ENCODE measurements around the gene SGPP1. TPM values are rescaled to one million over a fixed set of nuclear protein-coding genes. Genes with fewer than 3 reads are reported as not detected.
A peak's percentile ranks its signal among the peaks of the same experiment; 100 is the strongest.

SGPP1 gene
- total RNA-seq, 1 donor = 38.0 TPM

DNA sequence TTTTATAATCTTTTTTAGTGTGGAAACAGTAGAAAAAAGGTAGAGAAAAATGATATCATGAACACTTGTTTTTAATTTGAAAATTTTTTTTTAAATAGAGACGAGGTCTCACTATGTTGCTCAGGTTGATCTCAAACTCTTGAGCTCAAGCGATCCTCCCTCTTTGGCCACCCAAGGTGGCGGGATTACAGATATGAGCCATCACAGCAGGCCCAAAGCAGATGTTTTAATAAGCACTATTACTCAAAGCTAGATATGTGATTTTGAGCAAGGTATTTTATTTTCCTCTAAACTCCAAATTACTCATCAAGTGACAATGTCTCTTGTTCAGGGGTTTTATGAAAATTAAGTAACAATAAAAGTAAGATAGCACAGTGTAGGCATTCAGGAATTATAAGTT, 75.5 kb downstream of the SGPP1 start:
- TF ChIP-seq, protein P1, sequence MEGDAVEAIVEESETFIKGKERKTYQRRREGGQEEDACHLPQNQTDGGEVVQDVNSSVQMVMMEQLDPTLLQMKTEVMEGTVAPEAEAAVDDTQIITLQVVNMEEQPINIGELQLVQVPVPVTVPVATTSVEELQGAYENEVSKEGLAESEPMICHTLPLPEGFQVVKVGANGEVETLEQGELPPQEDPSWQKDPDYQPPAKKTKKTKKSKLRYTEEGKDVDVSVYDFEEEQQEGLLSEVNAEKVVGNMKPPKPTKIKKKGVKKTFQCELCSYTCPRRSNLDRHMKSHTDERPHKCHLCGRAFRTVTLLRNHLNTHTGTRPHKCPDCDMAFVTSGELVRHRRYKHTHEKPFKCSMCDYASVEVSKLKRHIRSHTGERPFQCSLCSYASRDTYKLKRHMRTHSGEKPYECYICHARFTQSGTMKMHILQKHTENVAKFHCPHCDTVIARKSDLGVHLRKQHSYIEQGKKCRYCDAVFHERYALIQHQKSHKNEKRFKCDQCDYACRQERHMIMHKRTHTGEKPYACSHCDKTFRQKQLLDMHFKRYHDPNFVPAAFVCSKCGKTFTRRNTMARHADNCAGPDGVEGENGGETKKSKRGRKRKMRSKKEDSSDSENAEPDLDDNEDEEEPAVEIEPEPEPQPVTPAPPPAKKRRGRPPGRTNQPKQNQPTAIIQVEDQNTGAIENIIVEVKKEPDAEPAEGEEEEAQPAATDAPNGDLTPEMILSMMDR (IDR thresholded peaks at IDR 0.05; ENCODE audit: extremely low read depth, low read depth, low read length) = no peak
- Histone ChIP-seq H3K79me2 (ENCODE audit: insufficient read depth, low read length) (no peaks in the 10 kb centered on the region), H3K4me2 (ENCODE audit: insufficient read depth, low read length) (no peak overlapping the region), H3K9me3 (ENCODE audit: low read depth, low read length) (no peaks in the 10 kb centered on the region), H3K4me3 (ENCODE audit: insufficient read depth, low read length) (no peak overlapping the region), H3K4me1 (ENCODE audit: insufficient read depth, low read length) (peaks cover 18% of the 10 kb centered on the region), H2AFZ (ENCODE audit: low read length) (no peak overlapping the region), H4K20me1 (ENCODE audit: insufficient read depth, low read length) (no peaks in the 10 kb centered on the region), H3K27ac (ENCODE audit: low read depth, low read length) (no peak overlapping the region), H3K27me3 (ENCODE audit: insufficient read depth, low read length) (no peaks in the 10 kb centered on the region), H3K36me3 (ENCODE audit: insufficient read depth, low read length) (no peaks in the 10 kb centered on the region)
- no peak for DNase-seq (ENCODE audit: insufficient read length, low spot score, missing footprints)

DNA sequence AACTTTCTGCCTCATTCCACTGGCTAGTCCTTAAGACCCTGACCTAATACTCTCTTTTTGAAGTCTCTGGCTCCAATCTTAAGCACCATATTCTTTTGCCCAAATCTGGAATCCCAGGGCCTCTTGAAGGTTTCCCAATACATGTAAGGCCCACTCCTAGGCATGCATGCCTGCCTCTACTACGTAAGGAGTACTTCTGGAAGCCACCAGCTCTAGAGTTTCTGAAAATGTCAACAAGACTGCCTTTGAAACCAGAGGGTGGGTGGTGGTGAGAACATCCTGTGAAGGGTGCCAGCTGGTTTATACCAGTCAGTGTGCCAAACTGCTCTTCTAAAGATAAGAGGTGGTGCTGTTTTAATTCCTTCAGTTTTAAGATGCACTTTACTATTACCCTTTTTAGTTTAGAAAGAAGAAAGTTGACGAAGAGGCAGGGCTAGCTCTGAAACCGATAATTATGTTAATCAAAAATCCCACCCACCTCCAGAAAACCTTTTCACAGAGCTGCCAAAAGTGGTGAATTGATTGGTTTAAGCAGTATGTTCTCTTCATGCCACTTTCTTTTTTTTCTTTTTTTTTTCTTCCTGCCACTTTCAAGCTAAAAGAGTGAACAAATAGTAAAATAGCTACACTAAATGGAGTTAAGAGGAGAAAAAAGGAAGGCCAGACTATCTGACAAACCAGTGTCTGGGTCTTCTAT, 77.5 kb downstream of the SGPP1 start:
- TF ChIP-seq, protein P1 (IDR thresholded peaks at IDR 0.05; ENCODE audit: extremely low read depth, low read depth, low read length) = no peak
- no peak for DNase-seq (ENCODE audit: insufficient read length, low spot score, missing footprints)
- H3K36me3 ChIP-seq (ENCODE audit: insufficient read depth, low read length) = no peaks in the 10 kb centered on the region
- H3K4me1 ChIP-seq (ENCODE audit: insufficient read depth, low read length) = peaks cover 20% of the 10 kb centered on the region
- no peaks in the 10 kb centered on the region for H3K9me3 ChIP-seq (ENCODE audit: low read depth, low read length)
- H3K27me3 ChIP-seq (ENCODE audit: insufficient read depth, low read length) = no peaks in the 10 kb centered on the region
- no peak overlapping the region for H3K4me3 ChIP-seq (ENCODE audit: insufficient read depth, low read length)
- peak overlapping the region; percentile 7 for H3K27ac ChIP-seq (ENCODE audit: low read depth, low read length)
- H3K79me2 ChIP-seq (ENCODE audit: insufficient read depth, low read length) = no peaks in the 10 kb centered on the region
- H3K4me2 ChIP-seq (ENCODE audit: insufficient read depth, low read length) = no peak overlapping the region
- no peaks in the 10 kb centered on the region for H4K20me1 ChIP-seq (ENCODE audit: insufficient read depth, low read length)
- peak overlapping the region; percentile 57 for H2AFZ ChIP-seq (ENCODE audit: low read length)

DNA sequence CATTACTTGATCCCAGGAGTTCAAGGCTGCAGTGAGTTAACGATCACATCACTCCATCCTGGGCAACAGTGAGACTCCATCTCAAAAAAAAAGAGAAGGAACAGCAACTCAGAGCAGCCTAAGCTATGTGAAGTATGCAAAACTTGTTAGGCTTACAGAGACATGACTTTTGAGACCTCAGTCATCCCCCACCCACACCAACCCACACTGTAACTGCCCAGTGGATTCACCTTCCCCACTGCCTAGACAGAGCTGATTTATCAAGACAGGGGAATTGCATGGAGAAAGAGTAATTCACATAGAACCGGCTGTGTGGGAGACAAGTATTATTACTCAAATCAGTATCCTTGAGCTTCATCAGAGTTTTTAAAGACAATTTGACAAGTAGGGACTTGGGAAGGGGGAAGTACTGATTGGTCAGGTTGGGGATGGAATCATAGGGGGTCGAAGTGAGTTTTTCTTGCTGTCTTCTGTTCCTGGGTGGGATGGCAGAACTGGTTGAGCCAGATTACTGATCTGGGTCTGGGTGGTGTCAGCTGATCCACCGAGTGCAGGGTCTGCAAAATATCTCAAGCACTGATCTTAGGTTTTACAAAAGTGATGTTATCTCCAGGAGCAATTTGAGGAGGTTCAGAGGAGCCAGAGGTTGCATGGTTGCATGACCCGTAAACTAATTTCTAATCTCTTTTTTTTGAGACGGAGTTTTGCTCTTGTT, 80.0 kb downstream of the SGPP1 start:
- Histone ChIP-seq H3K27ac (ENCODE audit: low read depth, low read length) (no peak overlapping the region), H3K36me3 (ENCODE audit: insufficient read depth, low read length) (no peaks in the 10 kb centered on the region), H3K4me2 (ENCODE audit: insufficient read depth, low read length) (peak overlapping the region; percentile 24), H3K27me3 (ENCODE audit: insufficient read depth, low read length) (no peaks in the 10 kb centered on the region), H4K20me1 (ENCODE audit: insufficient read depth, low read length) (no peaks in the 10 kb centered on the region), H3K9me3 (ENCODE audit: low read depth, low read length) (no peaks in the 10 kb centered on the region), H2AFZ (ENCODE audit: low read length) (peak overlapping the region; percentile 69), H3K79me2 (ENCODE audit: insufficient read depth, low read length) (no peaks in the 10 kb centered on the region), H3K4me1 (ENCODE audit: insufficient read depth, low read length) (peaks cover 15% of the 10 kb centered on the region), H3K4me3 (ENCODE audit: insufficient read depth, low read length) (no peak overlapping the region)
- DNase-seq (ENCODE audit: insufficient read length, low spot score, missing footprints) = no peak
- TF ChIP-seq, protein P1 (IDR thresholded peaks at IDR 0.05; ENCODE audit: extremely low read depth, low read depth, low read length) = no peak

DNA sequence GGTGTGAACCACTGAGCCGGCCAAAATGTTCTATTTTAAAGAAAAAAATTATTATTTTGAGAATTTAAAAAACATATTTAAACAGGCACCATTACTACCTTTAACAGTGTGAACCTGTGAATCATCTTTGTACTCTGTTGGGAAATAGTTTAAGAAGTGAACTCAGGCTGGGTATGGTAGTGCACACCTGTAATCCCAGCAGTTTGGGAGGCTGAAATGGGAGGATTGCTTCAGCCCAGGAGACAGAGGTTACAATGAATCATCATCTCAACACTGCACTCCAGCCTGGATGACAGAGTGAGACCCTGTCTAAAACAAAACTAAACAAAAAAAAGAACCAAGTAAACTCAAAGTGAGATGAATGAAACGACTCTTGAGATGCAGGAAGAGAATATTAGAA, 83.1 kb downstream of the SGPP1 start:
- Histone ChIP-seq H3K27me3 (ENCODE audit: insufficient read depth, low read length) (no peaks in the 10 kb centered on the region), H3K9me3 (ENCODE audit: low read depth, low read length) (no peaks in the 10 kb centered on the region), H3K27ac (ENCODE audit: low read depth, low read length) (no peak overlapping the region), H2AFZ (ENCODE audit: low read length) (no peak overlapping the region), H3K79me2 (ENCODE audit: insufficient read depth, low read length) (peaks cover 7% of the 10 kb centered on the region), H3K36me3 (ENCODE audit: insufficient read depth, low read length) (no peaks in the 10 kb centered on the region), H3K4me3 (ENCODE audit: insufficient read depth, low read length) (no peak overlapping the region), H3K4me2 (ENCODE audit: insufficient read depth, low read length) (no peak overlapping the region), H3K4me1 (ENCODE audit: insufficient read depth, low read length) (peaks cover 13% of the 10 kb centered on the region), H4K20me1 (ENCODE audit: insufficient read depth, low read length) (no peaks in the 10 kb centered on the region)
- DNase-seq (ENCODE audit: insufficient read length, low spot score, missing footprints) = no peak
- TF ChIP-seq, protein P1 (IDR thresholded peaks at IDR 0.05; ENCODE audit: extremely low read depth, low read depth, low read length) = no peak

Data from osteoblast (primary cell).